ENCODE results near the gene KATNAL1. TPM values are rescaled to one million over a fixed set of nuclear protein-coding genes. Genes with fewer than 3 reads are reported as not detected.
"Not testable (repeated sequence)": the region's sequence is repeated elsewhere in the genome, so short reads cannot be mapped to it uniquely, and the experiment has no call there.

The KATNAL1 gene
- total RNA-seq, 1 experiment from 2014 or later, result 11.2 TPM

DNA sequence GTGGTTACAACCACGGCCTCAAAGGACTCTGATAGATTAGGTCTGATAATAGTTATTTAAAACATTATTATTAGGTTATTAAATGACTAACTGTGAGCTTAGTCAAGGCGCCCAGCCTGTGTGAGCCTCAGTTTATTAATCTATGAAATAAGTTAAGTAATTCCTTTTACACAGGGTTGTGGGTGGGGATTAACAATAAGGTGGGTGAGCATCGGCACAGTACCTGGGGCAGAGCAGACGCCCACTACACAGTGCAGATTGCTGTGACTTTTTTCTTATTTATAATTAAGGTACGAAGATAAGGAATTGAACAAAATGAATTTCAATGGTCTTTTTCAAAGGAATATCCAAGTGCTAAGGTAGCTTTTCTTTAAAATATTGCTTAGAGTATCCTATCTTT, 132.2 kb downstream of the KATNAL1 start:
- H3K36me3 Mint-ChIP-seq (ENCODE audit: insufficient read depth in 1 of 3, low read depth in 3 of 3), result no peaks in the 10 kb centered on the region
- no peak overlapping the region for H3K4me3 Mint-ChIP-seq
- no peaks in the 10 kb centered on the region for H3K79me2 ChIP-seq (ENCODE audit: insufficient read depth, low read length)
- H3K9ac ChIP-seq (ENCODE audit: extremely low read depth, insufficient read length, low read length), result no peak overlapping the region
- no peak overlapping the region for H4K91ac ChIP-seq (ENCODE audit: insufficient read length, low read depth, low read length)
- H2BK120ac ChIP-seq (ENCODE audit: low read depth, low read length, poor library complexity, severe bottlenecking), result no peak overlapping the region
- no peaks in the 10 kb centered on the region for H3K9me3 Mint-ChIP-seq
- H3K4me1 Mint-ChIP-seq, result peaks cover 16 to 19% of the 10 kb centered on the region in 2 experiments
- no peak overlapping the region for H3K18ac ChIP-seq (ENCODE audit: insufficient read length, low read depth, low read length)
- no peak overlapping the region for H2AFZ ChIP-seq (ENCODE audit: low read length)
- no peak overlapping the region for H3T11ph ChIP-seq (ENCODE audit: low read length)
- no peak overlapping the region for H3K27ac Mint-ChIP-seq
- no peaks in the 10 kb centered on the region for H3K4me1 ChIP-seq (ENCODE audit: insufficient read depth, low read length)
- H3K79me1 ChIP-seq (ENCODE audit: insufficient read depth, low read depth, low read length, poor library complexity, severe bottlenecking), result no peaks in the 10 kb centered on the region
- H3K27ac ChIP-seq (ENCODE audit: insufficient read length, low read depth, low read length), result no peak overlapping the region
- H3K27me3 Mint-ChIP-seq (ENCODE audit: low read depth), result no peaks in the 10 kb centered on the region
- H2AK5ac ChIP-seq (ENCODE audit: insufficient read length, low read length), result no peak overlapping the region
- H2BK15ac ChIP-seq (ENCODE audit: low read depth, low read length), result no peak overlapping the region
- no peak overlapping the region for H2BK12ac ChIP-seq (ENCODE audit: insufficient read length, low read depth, low read length)
- H2BK5ac ChIP-seq (ENCODE audit: insufficient read length, low read length), result no peak overlapping the region
- no peak overlapping the region for H3K56ac ChIP-seq (ENCODE audit: insufficient read length, low read depth, low read length)
- no peak for TF ChIP-seq CTCF (conservative IDR thresholded peaks at IDR 0.05)
- no peaks in the 10 kb centered on the region for H3K23me2 ChIP-seq (ENCODE audit: insufficient read length, low read depth, low read length, poor library complexity, severe bottlenecking)
- H2BK20ac ChIP-seq (ENCODE audit: low read depth, low read length, poor library complexity, severe bottlenecking), result no peak overlapping the region
- no peak overlapping the region for H3K4me2 ChIP-seq (ENCODE audit: insufficient read depth, insufficient read length, low read length)
- no peak overlapping the region for H3K4ac ChIP-seq (ENCODE audit: low read depth, low read length)
- WGBS (ENCODE audit: extremely low coverage, insufficient read length, low lambda C conversion rate), result no CpG with 5 or more reads among the region's 5 CpGs
- H3K27me3 ChIP-seq (ENCODE audit: insufficient read depth, low read length), result no peaks in the 10 kb centered on the region
- no peak overlapping the region for H3K14ac ChIP-seq (ENCODE audit: insufficient read depth, low read length)
- no peak overlapping the region for H4K5ac ChIP-seq (ENCODE audit: insufficient read length, low read depth, low read length)
- no peak for DNase-seq
- no peak overlapping the region for H3K23ac ChIP-seq (ENCODE audit: insufficient read length, low read depth, low read length)
- H4K20me1 ChIP-seq (ENCODE audit: control insufficient read depth, insufficient read depth, insufficient read length), result no peaks in the 10 kb centered on the region
- no peak overlapping the region for H4K8ac ChIP-seq (replicated peaks; ENCODE audit: insufficient read length, low read depth, low read length)
- no peaks in the 10 kb centered on the region for H3K9me3 ChIP-seq (ENCODE audit: control insufficient read depth, low read depth, low read length)

DNA sequence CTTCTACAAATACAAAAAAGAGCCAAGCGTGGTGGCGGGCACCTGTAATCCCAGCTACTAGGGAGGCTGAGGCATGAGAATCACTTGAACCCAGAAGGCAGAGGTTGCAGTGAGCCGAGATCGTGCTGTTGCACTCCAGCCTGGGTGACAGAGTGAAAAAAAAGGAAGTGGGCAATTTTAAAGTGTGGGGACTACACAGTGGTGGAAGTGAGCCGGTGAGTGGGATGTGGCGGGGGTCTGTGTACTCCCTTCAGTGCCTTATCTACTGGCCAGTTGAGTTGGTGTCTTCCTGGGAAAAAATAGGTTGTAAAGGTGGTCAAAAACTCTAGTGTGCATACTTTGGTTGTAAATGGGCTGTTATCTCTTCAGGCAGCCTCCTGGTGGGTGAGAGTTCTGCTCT, 133.1 kb downstream of the KATNAL1 start:
- not testable (repeated sequence) for H3K27ac Mint-ChIP-seq

More for the DNA sequence above, 133.1 kb downstream of the KATNAL1 start:
- H3K9me3 ChIP-seq (ENCODE audit: control insufficient read depth, low read depth, low read length); H2AFZ ChIP-seq (ENCODE audit: low read length); H3K79me1 ChIP-seq (ENCODE audit: insufficient read depth, low read depth, low read length, poor library complexity, severe bottlenecking); H3K36me3 Mint-ChIP-seq (ENCODE audit: insufficient read depth in 1 of 3, low read depth in 3 of 3); H4K91ac ChIP-seq (ENCODE audit: insufficient read length, low read depth, low read length); H3K4me2 ChIP-seq (ENCODE audit: insufficient read depth, insufficient read length, low read length); H3K23me2 ChIP-seq (ENCODE audit: insufficient read length, low read depth, low read length, poor library complexity, severe bottlenecking); H3K27me3 Mint-ChIP-seq (ENCODE audit: low read depth); H2BK120ac ChIP-seq (ENCODE audit: low read depth, low read length, poor library complexity, severe bottlenecking); H2BK20ac ChIP-seq (ENCODE audit: low read depth, low read length, poor library complexity, severe bottlenecking); H2BK12ac ChIP-seq (ENCODE audit: insufficient read length, low read depth, low read length); H3K4me1 Mint-ChIP-seq; H3K4me3 Mint-ChIP-seq; H4K20me1 ChIP-seq (ENCODE audit: control insufficient read depth, insufficient read depth, insufficient read length); H4K5ac ChIP-seq (ENCODE audit: insufficient read length, low read depth, low read length); H3T11ph ChIP-seq (ENCODE audit: low read length); H3K9me3 Mint-ChIP-seq; H3K4ac ChIP-seq (ENCODE audit: low read depth, low read length); H4K8ac ChIP-seq (replicated peaks; ENCODE audit: insufficient read length, low read depth, low read length); H3K27me3 ChIP-seq (ENCODE audit: insufficient read depth, low read length); H2BK15ac ChIP-seq (ENCODE audit: low read depth, low read length); H3K9ac ChIP-seq (ENCODE audit: extremely low read depth, insufficient read length, low read length); H2BK5ac ChIP-seq (ENCODE audit: insufficient read length, low read length); DNase-seq; H2AK5ac ChIP-seq (ENCODE audit: insufficient read length, low read length); H3K27ac ChIP-seq (ENCODE audit: insufficient read length, low read depth, low read length); H3K79me2 ChIP-seq (ENCODE audit: insufficient read depth, low read length); H3K23ac ChIP-seq (ENCODE audit: insufficient read length, low read depth, low read length); H3K4me1 ChIP-seq (ENCODE audit: insufficient read depth, low read length); H3K14ac ChIP-seq (ENCODE audit: insufficient read depth, low read length); H3K56ac ChIP-seq (ENCODE audit: insufficient read length, low read depth, low read length); H3K18ac ChIP-seq (ENCODE audit: insufficient read length, low read depth, low read length): not testable (repeated sequence)
- no CpG with 5 or more reads among the region's 6 CpGs for WGBS (ENCODE audit: extremely low coverage, insufficient read length, low lambda C conversion rate)
